Osteoblast (primary cell): ENCODE measurements around the gene SLC25A21. TPM values are rescaled to one million over a fixed set of nuclear protein-coding genes. Genes with fewer than 3 reads are reported as not detected.

Experiments
- DNase-seq: peaks from one replicate; pipeline ENCODE4 v3.0.0; 2011; ENCODE audit warnings: low spot score, mixed read lengths; ENCODE audit not compliant: insufficient read length; ENCODE audit errors: missing footprints
- H2AFZ ChIP-seq: 2 replicates; pipeline ENCODE4 v1.6.0; 2011; ENCODE audit warnings: mild to moderate bottlenecking, low read length
- H3K27ac ChIP-seq: 2 replicates; pipeline ENCODE4 v1.5.1; 2011; ENCODE audit warnings: mild to moderate bottlenecking, low read depth, low read length, moderate library complexity
- H3K27me3 ChIP-seq: 2 replicates; pipeline ENCODE4 v1.6.0; 2012; ENCODE audit warnings: mild to moderate bottlenecking, control low read depth, inconsistent platforms, low read length, moderate library complexity; ENCODE audit not compliant: insufficient read depth
- H3K36me3 ChIP-seq: 2 replicates; pipeline ENCODE4 v1.5.1; 2011; ENCODE audit warnings: mild to moderate bottlenecking, low read length, control low read depth, moderate library complexity; ENCODE audit not compliant: insufficient read depth
- H3K4me1 ChIP-seq: 2 replicates; pipeline ENCODE4 v1.5.1; 2011; ENCODE audit warnings: mild to moderate bottlenecking, low read length, control low read depth, moderate library complexity; ENCODE audit not compliant: insufficient read depth
- H3K4me2 ChIP-seq: 2 replicates; pipeline ENCODE4 v1.6.0; 2011; ENCODE audit warnings: mild to moderate bottlenecking, low read length; ENCODE audit not compliant: insufficient read depth
- H3K4me3 ChIP-seq: fragments of 200-600 bp; sonication (generic); 3 replicates; pipeline ENCODE4 v1.5.1; 2012; ENCODE audit warnings: mild to moderate bottlenecking, low read length, inconsistent platforms; ENCODE audit not compliant: insufficient read depth
- H3K79me2 ChIP-seq: 2 replicates; pipeline ENCODE4 v1.6.0; 2012; ENCODE audit warnings: mild to moderate bottlenecking, low read length, control low read depth, inconsistent platforms; ENCODE audit not compliant: insufficient read depth
- H3K9me3 ChIP-seq: 2 replicates; pipeline ENCODE4 v1.5.1; 2011; ENCODE audit warnings: low read depth, low read length, control low read depth
- H4K20me1 ChIP-seq: 2 replicates; pipeline ENCODE4 v1.6.0; 2012; ENCODE audit warnings: mild to moderate bottlenecking, low read length, control low read depth; ENCODE audit not compliant: insufficient read depth
- total RNA-seq: library from RNA; depleted of rRNA; stranded (reverse); fragments of >200 nt; gene quantifications from 2 replicates; pipeline ENCODE4 v1.2.3, GENCODE V29; 2012
- TF ChIP-seq, protein P1 (sequence below): IDR thresholded peaks from 2 replicates; pipeline ENCODE4 v1.5.1; 2011; ENCODE audit warnings: mild to moderate bottlenecking, low read depth, low read length, moderate library complexity; ENCODE audit errors: extremely low read depth

The SLC25A21 gene
- total RNA-seq, 1 donor: 0.72 TPM

DNA sequence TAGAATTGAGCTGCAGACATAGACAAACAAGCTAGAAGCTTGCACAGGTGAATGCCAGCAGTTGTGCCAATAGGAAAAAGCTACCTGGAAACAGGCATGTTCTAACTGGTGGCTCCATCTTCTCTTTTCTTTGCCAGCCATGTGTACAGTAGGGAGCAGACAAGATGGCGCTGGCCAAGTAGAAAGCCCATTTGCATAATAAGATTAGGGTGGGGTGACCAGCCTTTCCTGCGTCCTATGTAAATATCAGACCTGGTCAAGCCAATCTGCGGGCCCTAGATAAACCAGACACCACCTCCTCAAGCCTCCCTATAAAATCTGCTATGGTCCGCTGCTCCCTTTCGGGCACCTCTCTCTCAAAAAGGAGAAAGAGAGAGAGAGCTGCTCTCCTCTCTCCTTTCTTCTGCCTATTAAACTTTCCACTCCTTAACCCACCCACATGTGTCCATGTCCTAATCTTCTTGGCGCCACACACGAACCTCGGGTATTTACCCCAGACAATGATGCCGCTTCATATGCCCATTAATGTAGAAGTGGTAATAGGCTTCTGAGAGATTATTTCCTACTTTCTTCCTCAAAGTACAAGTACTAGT, 201.0 kb downstream of the SLC25A21 start:
- Histone ChIP-seq H3K36me3 (no peaks in the 10 kb centered on the region), H3K9me3 (no peaks in the 10 kb centered on the region), H3K4me1 (peaks cover 16% of the 10 kb centered on the region), H3K4me3 (no peak overlapping the region), H3K4me2 (no peak overlapping the region), H3K27ac (no peak overlapping the region), H4K20me1 (no peaks in the 10 kb centered on the region), H3K27me3 (no peaks in the 10 kb centered on the region), H3K79me2 (no peaks in the 10 kb centered on the region), H2AFZ (no peak overlapping the region)
- no peak for DNase-seq
- TF ChIP-seq, protein P1, sequence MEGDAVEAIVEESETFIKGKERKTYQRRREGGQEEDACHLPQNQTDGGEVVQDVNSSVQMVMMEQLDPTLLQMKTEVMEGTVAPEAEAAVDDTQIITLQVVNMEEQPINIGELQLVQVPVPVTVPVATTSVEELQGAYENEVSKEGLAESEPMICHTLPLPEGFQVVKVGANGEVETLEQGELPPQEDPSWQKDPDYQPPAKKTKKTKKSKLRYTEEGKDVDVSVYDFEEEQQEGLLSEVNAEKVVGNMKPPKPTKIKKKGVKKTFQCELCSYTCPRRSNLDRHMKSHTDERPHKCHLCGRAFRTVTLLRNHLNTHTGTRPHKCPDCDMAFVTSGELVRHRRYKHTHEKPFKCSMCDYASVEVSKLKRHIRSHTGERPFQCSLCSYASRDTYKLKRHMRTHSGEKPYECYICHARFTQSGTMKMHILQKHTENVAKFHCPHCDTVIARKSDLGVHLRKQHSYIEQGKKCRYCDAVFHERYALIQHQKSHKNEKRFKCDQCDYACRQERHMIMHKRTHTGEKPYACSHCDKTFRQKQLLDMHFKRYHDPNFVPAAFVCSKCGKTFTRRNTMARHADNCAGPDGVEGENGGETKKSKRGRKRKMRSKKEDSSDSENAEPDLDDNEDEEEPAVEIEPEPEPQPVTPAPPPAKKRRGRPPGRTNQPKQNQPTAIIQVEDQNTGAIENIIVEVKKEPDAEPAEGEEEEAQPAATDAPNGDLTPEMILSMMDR: no peak

DNA sequence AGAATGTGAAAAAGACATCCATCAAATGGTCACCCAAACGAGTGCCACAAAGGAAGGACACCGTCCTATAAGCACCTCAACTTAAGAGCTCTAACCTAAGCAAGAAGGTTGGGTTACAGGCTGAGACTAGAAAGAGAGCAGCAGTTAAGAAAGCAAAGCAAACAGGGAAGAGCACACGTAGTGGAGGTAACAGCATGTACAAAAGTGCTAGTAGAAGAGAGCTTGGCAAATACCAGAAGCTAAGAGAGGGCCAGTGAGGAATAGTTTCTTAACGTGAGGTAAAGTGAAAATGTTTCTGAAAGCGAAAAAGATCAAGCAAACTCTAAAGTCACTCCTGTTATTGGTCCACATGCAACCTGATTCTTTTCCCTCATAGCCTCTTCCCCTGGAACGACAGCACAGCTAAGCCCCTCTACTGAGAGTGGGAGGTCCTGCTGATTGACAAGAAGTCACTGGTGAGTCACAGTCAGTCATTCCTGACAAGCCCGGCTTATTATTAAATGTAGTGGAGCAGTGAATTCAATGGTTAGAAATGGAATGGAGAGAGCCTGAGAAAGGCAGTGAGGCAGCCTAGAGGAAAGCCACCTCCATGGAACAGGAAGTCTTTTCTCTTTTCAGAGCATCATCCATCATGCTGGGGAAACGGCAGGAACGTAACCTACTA, 204.4 kb downstream of the SLC25A21 start:
- no peaks in the 10 kb centered on the region for H3K79me2 ChIP-seq
- TF ChIP-seq, protein P1: no peak
- H3K4me1 ChIP-seq: no peaks in the 10 kb centered on the region
- H3K4me3 ChIP-seq: no peak overlapping the region
- H3K36me3 ChIP-seq: no peaks in the 10 kb centered on the region
- no peaks in the 10 kb centered on the region for H4K20me1 ChIP-seq
- H3K27ac ChIP-seq: no peak overlapping the region
- H2AFZ ChIP-seq: peak overlapping the region; percentile 21
- DNase-seq: peak; percentile 13
- H3K4me2 ChIP-seq: peak overlapping the region; percentile 49
- no peaks in the 10 kb centered on the region for H3K9me3 ChIP-seq
- H3K27me3 ChIP-seq: no peaks in the 10 kb centered on the region

DNA sequence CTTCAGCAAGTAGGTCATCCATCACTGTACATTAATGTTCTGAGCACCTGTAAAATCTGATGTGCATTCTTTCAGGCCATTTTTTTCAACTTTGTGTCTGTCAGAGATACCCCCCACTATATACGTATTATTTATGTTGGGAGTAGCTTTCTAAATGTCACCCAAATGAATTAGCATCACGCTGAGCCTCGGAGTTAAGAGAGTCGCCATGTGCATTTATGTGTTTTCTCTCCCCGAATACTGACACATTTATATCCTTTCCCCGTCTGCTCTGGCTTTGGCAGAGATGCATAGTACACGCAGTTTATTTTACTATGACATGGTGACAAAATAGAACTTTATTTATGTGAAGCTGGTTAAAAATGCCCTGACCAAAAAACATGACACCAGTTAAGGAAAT, 216.4 kb downstream of the SLC25A21 start:
- no peaks in the 10 kb centered on the region for H4K20me1 ChIP-seq
- H3K27me3 ChIP-seq: no peaks in the 10 kb centered on the region
- no peak for DNase-seq
- H3K79me2 ChIP-seq: no peaks in the 10 kb centered on the region
- H2AFZ ChIP-seq: no peak overlapping the region
- H3K9me3 ChIP-seq: no peaks in the 10 kb centered on the region
- TF ChIP-seq, protein P1: no peak
- H3K36me3 ChIP-seq: no peaks in the 10 kb centered on the region
- no peak overlapping the region for H3K4me3 ChIP-seq
- H3K27ac ChIP-seq: no peak overlapping the region
- no peak overlapping the region for H3K4me2 ChIP-seq
- H3K4me1 ChIP-seq: peaks cover 3% of the 10 kb centered on the region

DNA sequence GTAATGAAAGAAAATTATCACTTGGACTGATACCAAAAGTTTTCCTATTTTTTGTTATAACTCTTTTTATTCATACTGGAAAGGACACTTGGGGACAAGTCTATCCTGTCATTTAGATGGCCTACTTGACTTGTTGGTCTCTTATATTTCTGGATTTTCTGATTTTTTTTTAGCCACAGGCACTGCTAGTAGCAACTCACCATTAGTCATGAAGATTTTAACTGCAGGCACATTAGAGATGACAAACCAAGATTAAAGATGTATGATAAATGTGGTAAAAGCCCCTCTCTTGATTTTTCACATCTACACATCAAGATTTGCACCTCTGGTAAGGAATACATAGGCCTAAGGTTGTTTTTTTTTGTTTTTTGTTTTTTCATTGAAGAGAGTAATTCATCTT, 217.0 kb downstream of the SLC25A21 start:
- Histone ChIP-seq H3K4me2 (no peak overlapping the region), H3K27ac (no peak overlapping the region)
- DNase-seq: no peak

More for the DNA sequence above, 217.0 kb downstream of the SLC25A21 start:
- H3K4me3 ChIP-seq: no peak overlapping the region
- H3K36me3 ChIP-seq: no peaks in the 10 kb centered on the region
- no peak overlapping the region for H2AFZ ChIP-seq
- no peaks in the 10 kb centered on the region for H3K9me3 ChIP-seq
- TF ChIP-seq, protein P1: no peak
- no peaks in the 10 kb centered on the region for H4K20me1 ChIP-seq
- peaks cover 3% of the 10 kb centered on the region for H3K4me1 ChIP-seq
- no peaks in the 10 kb centered on the region for H3K79me2 ChIP-seq
- no peaks in the 10 kb centered on the region for H3K27me3 ChIP-seq
